Keratinocyte (primary cell): ENCODE measurements around the gene COL8A2. TPM values are rescaled to one million over a fixed set of nuclear protein-coding genes. Genes with fewer than 3 reads are reported as not detected.
A peak's percentile ranks its signal among the peaks of the same experiment; 100 is the strongest.

ENCODE experiments used
- DNase-seq: peaks from one replicate; pipeline ENCODE4 v3.0.0-alpha.2; 2011; ENCODE audit warnings: low read depth, missing footprints, low spot score
- FAIRE-seq: peaks from 2 replicates; lab custom pipeline; 2011; peaks lifted over from hg19 to GRCh38; lab: Jason Lieb, UNC
- H2AFZ ChIP-seq: 2 replicates; pipeline ENCODE4 v1.6.0; 2012; ENCODE audit warnings: low read length, control low read depth, inconsistent platforms; ENCODE audit not compliant: control insufficient read depth
- H3K27ac ChIP-seq: 2 replicates; pipeline ENCODE4 v1.5.1; 2011; ENCODE audit warnings: low read length; ENCODE audit not compliant: control insufficient read depth, insufficient read depth
- H3K27me3 ChIP-seq: 3 replicates; pipeline ENCODE4 v1.6.0; 2011; ENCODE audit warnings: low read length; ENCODE audit not compliant: control insufficient read depth, insufficient read depth; ENCODE audit errors: extremely low read depth
- H3K36me3 ChIP-seq, 2 experiments: 2 replicates in 1 of 2; 3 replicates in 1 of 2; pipeline ENCODE4 v1.5.1; 2011; ENCODE audit warnings: low read length in 2 of 2, mild to moderate bottlenecking in 1 of 2; ENCODE audit not compliant: control insufficient read depth in 2 of 2, insufficient read depth in 2 of 2; ENCODE audit errors: extremely low read depth in 1 of 2
- H3K4me1 ChIP-seq: 3 replicates; pipeline ENCODE4 v1.5.1; 2011; ENCODE audit warnings: low read length; ENCODE audit not compliant: control insufficient read depth, insufficient read depth; ENCODE audit errors: extremely low read depth
- H3K4me2 ChIP-seq: 3 replicates; pipeline ENCODE4 v1.6.0; 2011; ENCODE audit warnings: low read depth, low read length; ENCODE audit not compliant: control insufficient read depth, insufficient read depth; ENCODE audit errors: extremely low read depth
- H3K4me3 ChIP-seq, 3 experiments: fragments of 200-600 bp in 1 of 3; sonication (generic) in 1 of 3; 2 replicates in 2 of 3; 3 replicates in 1 of 3; pipeline ENCODE4 v1.5.1; 2011 to 2016; ENCODE audit warnings: low read length in 3 of 3, mild to moderate bottlenecking in 3 of 3, control low read depth in 2 of 3, inconsistent platforms in 1 of 3, low read depth in 1 of 3, mixed read lengths in 1 of 3, mixed run types in 1 of 3, moderate library complexity in 1 of 3; ENCODE audit not compliant: control insufficient read depth in 2 of 3, insufficient read depth in 2 of 3; ENCODE audit errors: extremely low read depth in 1 of 3
- H3K79me2 ChIP-seq: 2 replicates; pipeline ENCODE4 v1.6.0; 2012; ENCODE audit warnings: low read length; ENCODE audit not compliant: control insufficient read depth, insufficient read depth
- H3K9ac ChIP-seq: 3 replicates; pipeline ENCODE4 v1.6.0; 2011; ENCODE audit warnings: low read length; ENCODE audit not compliant: control insufficient read depth, insufficient read depth; ENCODE audit errors: extremely low read depth
- H3K9me1 ChIP-seq: 3 replicates; pipeline ENCODE4 v1.6.0; 2011; ENCODE audit warnings: low read length; ENCODE audit not compliant: control insufficient read depth, insufficient read depth; ENCODE audit errors: extremely low read depth
- H3K9me3 ChIP-seq: 2 replicates; pipeline ENCODE4 v1.5.1; 2012; ENCODE audit warnings: low read depth, low read length; ENCODE audit not compliant: control insufficient read depth
- H4K20me1 ChIP-seq: 3 replicates; pipeline ENCODE4 v1.6.0; 2011; ENCODE audit warnings: low read length; ENCODE audit not compliant: control insufficient read depth, insufficient read depth; ENCODE audit errors: extremely low read depth
- CTCF ChIP-seq, 3 experiments: IDR thresholded peaks in 1 of 3; conservative IDR thresholded peaks in 1 of 3; optimal IDR thresholded peaks in 1 of 3; 2 replicates in 2 of 3; 3 replicates in 1 of 3; pipeline versions ENCODE3 to v1.5.1; 2011; ENCODE audit warnings: low read length in 3 of 3, mild to moderate bottlenecking in 3 of 3, moderate library complexity in 2 of 3, control low read depth in 1 of 3, inconsistent platforms in 1 of 3; ENCODE audit not compliant: insufficient read depth in 2 of 3; ENCODE audit errors: extremely low read depth in 1 of 3
- EZH2 ChIP-seq: IDR thresholded peaks from one replicate; pipeline ENCODE4 v1.6.1; 2012; ENCODE audit warnings: inconsistent platforms, mild to moderate bottlenecking, low read length, moderate library complexity
- dilution Hi-C: fragments of 300-500 bp; cut with MboI; formaldehyde crosslinking; loops from one replicate; pipeline ENCODE4 v1.7.0; 2020; ENCODE audit warnings: low sequenced_read_pairs; ENCODE audit not compliant: extremely low pct_ligation_motif_present
- polyA plus RNA-seq, 5 experiments: library from polyadenylated mRNA; depleted of rRNA in 3 of 5; stranded (reverse) in 3 of 5; stranded (forward) in 1 of 5; unstranded in 1 of 5; fragments of >200 nt; gene quantifications; 1 replicate in 1 of 5; 2 replicates in 3 of 5; 3 replicates in 1 of 5; pipeline versions ENCODE4 v1.2.1 to v1.2.3, GENCODE V29; 2011 to 2012; ENCODE audit warnings: missing spikeins in 2 of 5, low read depth in 1 of 5, low replicate concordance in 1 of 5

Gene COL8A2
- polyA plus RNA-seq, 1 donor (not counting 4 experiments of a cell fraction or from before 2014, with no cell fraction given), result 0.09 TPM

- peaks cover 76% of the 10 kb centered on the region for H3K79me2 ChIP-seq
- no peaks in the 10 kb centered on the region for H3K27me3 ChIP-seq
- peaks cover 6 to 38% of the 10 kb centered on the region in 2 experiments for H3K36me3 ChIP-seq
- peaks cover 57% of the 10 kb centered on the region for H3K4me1 ChIP-seq
- H3K4me2 ChIP-seq, result peak overlapping the region; percentile 94
- no peak for DNase-seq
- peak overlapping the region; percentile 96 for H3K27ac ChIP-seq
- H4K20me1 ChIP-seq, result peaks cover 8% of the 10 kb centered on the region
- no peaks in the 10 kb centered on the region for H3K9me3 ChIP-seq
- no peak overlapping the region for H2AFZ ChIP-seq
- FAIRE-seq, result no peak
- dilution Hi-C loops, result no loop called here
- H3K4me3 ChIP-seq, result peak overlapping the region; percentile 80 to 93 (median 86)
- H3K9me1 ChIP-seq, result no peaks in the 10 kb centered on the region
- TF ChIP-seq EZH2 (no peak), CTCF (optimal IDR thresholded peaks at IDR 0.05 in 1 of 3, IDR thresholded peaks at IDR 0.05 in 1 of 3, conservative IDR thresholded peaks at IDR 0.05 in 1 of 3; ENCODE audit: extremely low read depth in 1 of 3, insufficient read depth in 2 of 3, low read length in 3 of 3) (no peak)
- H3K9ac ChIP-seq, result peak overlapping the region; percentile 96
These were observed 33.2 kb upstream of the COL8A2 start for GRCh38 chr1:36157973-36158826.

GRCh38 chr1:36157115-36157903 is 32.3 kb upstream of the COL8A2 start:
- DNase-seq (no peak), FAIRE-seq (no peak)
- H3K79me2 ChIP-seq, result peaks cover 67% of the 10 kb centered on the region
- H3K9me3 ChIP-seq, result no peaks in the 10 kb centered on the region
- H4K20me1 ChIP-seq, result peaks cover 8% of the 10 kb centered on the region
- H3K9ac ChIP-seq, result peak overlapping the region; percentile 96
- H3K36me3 ChIP-seq, result peaks cover 4 to 35% of the 10 kb centered on the region in 2 experiments
- TF ChIP-seq CTCF (optimal IDR thresholded peaks at IDR 0.05 in 1 of 3, IDR thresholded peaks at IDR 0.05 in 1 of 3, conservative IDR thresholded peaks at IDR 0.05 in 1 of 3; ENCODE audit: extremely low read depth in 1 of 3, insufficient read depth in 2 of 3, low read length in 3 of 3), result no peak
- dilution Hi-C loops, result no loop called here
- H3K27ac ChIP-seq, result peak overlapping the region; percentile 96
- H3K4me2 ChIP-seq, result peak overlapping the region; percentile 94
- H3K4me3 ChIP-seq, result peak overlapping the region; percentile 80 to 93 (median 86)
- peaks cover 48% of the 10 kb centered on the region for H3K4me1 ChIP-seq
- no peak overlapping the region for H2AFZ ChIP-seq
- no peaks in the 10 kb centered on the region for H3K9me1 ChIP-seq
- no peaks in the 10 kb centered on the region for H3K27me3 ChIP-seq
